DOHH2 (cell line): ENCODE measurements around the gene VTA1.

ENCODE experiments used
- CTCF ChIP-seq: fragments of 200-600 bp; sonication (generic); IDR thresholded peaks from one replicate; pipeline ENCODE4 v1.5.1; 2014; ENCODE audit warnings: antibody characterized with exemption, mild to moderate bottlenecking, low read depth, low read length; ENCODE audit not compliant: poor library complexity, severe bottlenecking
- EZH2phosphoT487 ChIP-seq: fragments of 200-600 bp; sonication (generic); IDR thresholded peaks from 2 replicates; pipeline ENCODE4 v1.6.1; 2017; ENCODE audit warnings: borderline replicate concordance, mild to moderate bottlenecking, antibody characterized with exemption, low read length, moderate library complexity, mixed read lengths

GRCh38 chr6:142235272-142235671 is 88.2 kb downstream of the VTA1 start:
- TF ChIP-seq CTCF (no peak), EZH2phosphoT487 (no peak)
